GM12878 (cell line): ENCODE results near the gene STKLD1. TPM values are rescaled to one million over a fixed set of nuclear protein-coding genes. Genes with fewer than 3 reads are reported as not detected.

Experiments used
- ATAC-seq: fragments of 200-7000 bp; cut with Tn5 transposase; 3 replicates; pipeline ENCODE4 v1.9.1; 2020; ENCODE audit warnings: mild to moderate bottlenecking, moderate library complexity
- BruUV-seq: library from RNA; stranded (reverse); fragments of 400-500 nt; replicated peaks from 2 replicates; lab custom pipeline; 2021; lab: Mats Ljungman, UMichigan
- CTCF ChIA-PET: fragments of 300-600 bp; sonication (Branson Sonifier 250); formaldehyde crosslinking; extraction: SDS; loops from one replicate; lab custom pipeline; 2021; ENCODE audit warnings: inconsistent platforms; lab: Yijun Ruan, JAX
- POLR2A ChIA-PET: fragments of 350-600 bp; formaldehyde crosslinking; extraction: SDS; loops from one replicate; lab custom pipeline; 2021; ENCODE audit warnings: inconsistent platforms; lab: Charles Lee
- RAD21 ChIA-PET: fragments of 300-600 bp; sonication (Branson Sonifier 250); formaldehyde crosslinking; loops from one replicate; lab custom pipeline; 2023; ENCODE audit warnings: antibody characterized with exemption; ENCODE audit not compliant: unreplicated experiment; lab: Charles Lee
- SMC1A ChIA-PET: fragments of 300-600 bp; sonication (Branson Sonifier 250); formaldehyde crosslinking; loops from one replicate; lab custom pipeline; 2023; ENCODE audit not compliant: unreplicated experiment, uncharacterized antibody; lab: Charles Lee
- DNase-seq: peaks from one replicate; pipeline ENCODE4 v3.0.0-alpha.2; 2011; ENCODE audit warnings: low read depth, low spot score
- FAIRE-seq: peaks from 3 replicates; lab custom pipeline; 2011; peaks lifted over from hg19 to GRCh38; lab: Jason Lieb, UNC
- H2AFZ ChIP-seq: 2 replicates; pipeline ENCODE4 v1.6.0; 2011; ENCODE audit warnings: low read depth, low read length, control low read depth; ENCODE audit not compliant: control insufficient read depth
- H3K27ac ChIP-seq: 2 replicates; pipeline ENCODE4 v1.5.1; 2011; ENCODE audit warnings: control low read depth; ENCODE audit not compliant: control insufficient read depth, insufficient read depth
- H3K27me3 ChIP-seq, 2 experiments: replicated peaks in 1 of 2; 2 replicates each; pipeline versions ENCODE4 v1.6.0 to v1.6.1; 2011; ENCODE audit warnings: low read length in 1 of 2; ENCODE audit not compliant: control insufficient read depth in 2 of 2, insufficient read depth in 2 of 2
- H3K36me3 ChIP-seq, 2 experiments: 2 replicates each; pipeline ENCODE4 v1.5.1; 2011; ENCODE audit warnings: low read length in 1 of 2; ENCODE audit not compliant: control insufficient read depth in 2 of 2, insufficient read depth in 2 of 2
- H3K4me1 ChIP-seq: 2 replicates; pipeline ENCODE4 v1.6.1; 2011; ENCODE audit warnings: mild to moderate bottlenecking, low read length, moderate library complexity, mixed read lengths; ENCODE audit not compliant: control insufficient read depth, insufficient read depth
- H3K4me2 ChIP-seq: 2 replicates; pipeline ENCODE4 v1.6.0; 2011; ENCODE audit warnings: control low read depth; ENCODE audit not compliant: control insufficient read depth, insufficient read depth
- H3K4me3 ChIP-seq: fragments of 200-600 bp; sonication (generic); 2 replicates; pipeline ENCODE4 v1.5.1; 2016
- H3K79me2 ChIP-seq: 2 replicates; pipeline ENCODE4 v1.6.0; 2011; ENCODE audit warnings: low read length; ENCODE audit not compliant: control insufficient read depth, insufficient read depth
- H3K9ac ChIP-seq: 2 replicates; pipeline ENCODE4 v1.8.0; 2011; ENCODE audit warnings: low read length, control low read depth, mixed read lengths; ENCODE audit not compliant: control insufficient read depth, insufficient read depth
- H3K9me3 ChIP-seq: replicated peaks from 3 replicates; pipeline ENCODE4 v1.5.1; 2011; ENCODE audit warnings: mild to moderate bottlenecking, low read length; ENCODE audit not compliant: control insufficient read depth, insufficient read depth
- H4K20me1 ChIP-seq: 2 replicates; pipeline ENCODE4 v1.6.0; 2011; ENCODE audit not compliant: control insufficient read depth, insufficient read depth
- CBFB ChIP-seq: IDR thresholded peaks from 2 replicates; pipeline ENCODE4 v1.6.1; 2016; ENCODE audit warnings: antibody characterized with exemption, low read depth
- PAX8 ChIP-seq: fragments of 450-650 bp; IDR thresholded peaks from 2 replicates; pipeline ENCODE4 v1.6.1; 2017; ENCODE audit warnings: mild to moderate bottlenecking, moderate library complexity
- SREBF1 ChIP-seq: IDR thresholded peaks from 2 replicates; pipeline ENCODE4 v1.6.1; 2012; ENCODE audit warnings: mild to moderate bottlenecking, low read length
- ZBED1 ChIP-seq: IDR thresholded peaks from 2 replicates; pipeline ENCODE4 v1.6.1; 2016; ENCODE audit warnings: borderline replicate concordance
- WGBS: methylation state at CpG from one replicate; pipeline ENCODE4 v1.1.6; 2016; ENCODE audit warnings: low lambda C conversion rate; ENCODE audit not compliant: insufficient replicate concordance, insufficient coverage; ENCODE audit errors: missing lambda C conversion rate; 5-methylcytosine and 5-hydroxymethylcytosine counted together
- in situ Hi-C: fragments of 300-500 bp; cut with MboI; formaldehyde crosslinking; loops from 9 replicates; pipeline ENCODE4 v1.14.3; 2018; ENCODE audit warnings: mixed read lengths
- intact Hi-C: fragments of 100-400 bp; cut with micrococcal nuclease; formaldehyde crosslinking; loops from one replicate; pipeline ENCODE4 v1.14.2; 2022; ENCODE audit not compliant: unreplicated experiment
- polyA plus RNA-seq, 11 experiments: library from polyadenylated mRNA; depleted of rRNA in 4 of 11; unstranded in 6 of 11; stranded (reverse) in 5 of 11; fragments of >200 nt; fragmentation: Nextera tagmentation in 4 of 11; fragmentation: Illumina TruSeq in 1 of 11; extraction: Ambion mirVana in 4 of 11; extraction: Trizol in 1 of 11; gene quantifications; 1 replicate in 1 of 11; 2 replicates in 10 of 11; pipeline versions ENCODE4 v1.2.1 to v1.2.3, GENCODE V29; 2011 to 2016; ENCODE audit warnings: inconsistent platforms in 2 of 11, missing spikeins in 2 of 11, low read depth in 1 of 11
- total RNA-seq, 4 experiments: library from RNA; depleted of rRNA in 3 of 4; stranded (reverse); fragments of >200 nt in 3 of 4; fragmentation: Illumina TruSeq in 1 of 4; extraction: Trizol in 1 of 4; gene quantifications; 2 replicates each; pipeline versions ENCODE4 v1.2.1 to v1.2.3, GENCODE V29; 2013 to 2021
- TF ChIP-seq, protein P1 (sequence below): IDR thresholded peaks from 2 replicates; pipeline ENCODE4 v1.6.1; 2011; ENCODE audit warnings: low read depth, low read length, improper control_type of control experiment, borderline replicate concordance

STKLD1 gene
- total and polyA plus RNA-seq, 10 of the 15 experiments (the other 5 are each of a cell fraction or from before 2014, with no cell fraction given), result 0.07 to 0.40 (median 0.29) TPM; not detected in 4

DNA sequence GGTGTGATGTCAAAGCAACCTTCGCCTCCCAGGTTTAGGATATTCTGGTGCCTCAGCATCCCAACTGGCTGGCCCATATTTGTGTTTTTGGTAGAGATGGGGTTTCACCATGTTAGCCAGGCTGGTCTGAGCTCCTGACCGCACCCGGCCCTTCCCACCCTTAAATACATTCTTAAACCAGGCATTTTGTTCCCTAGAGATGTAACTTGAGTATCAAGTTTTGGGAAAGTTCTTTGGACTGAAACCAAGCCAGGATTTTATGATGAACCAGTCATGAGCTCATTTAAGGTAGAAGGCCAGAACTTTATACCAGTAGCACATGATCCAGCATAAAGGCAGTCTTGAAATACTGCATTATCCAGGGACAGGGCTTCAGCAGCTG is 24.6 kb upstream of the STKLD1 start:
- Histone ChIP-seq H3K79me2 (peaks cover 48% of the 10 kb centered on the region), H3K36me3 (peaks cover 22 to 43% of the 10 kb centered on the region in 2 experiments), H4K20me1 (no peaks in the 10 kb centered on the region; the same call in 1 of the 2 replicates)
- in situ Hi-C loops, result no loop called here
- SMC1A ChIA-PET, result no interaction called here
- CTCF ChIA-PET, result interaction anchor here (1.6 to 1.8 kb wide), 3 partner anchors 14 to 135 kb away, joined by 3 to 4 read pairs (median 3); no protein-coding TSS in a partner anchor
- TF ChIP-seq CBFB, result peak; percentile 39; the same call in 1 of the 2 replicates
- no peak for TF ChIP-seq PAX8
- no peak for TF ChIP-seq SREBF1
- TF ChIP-seq, protein P1, sequence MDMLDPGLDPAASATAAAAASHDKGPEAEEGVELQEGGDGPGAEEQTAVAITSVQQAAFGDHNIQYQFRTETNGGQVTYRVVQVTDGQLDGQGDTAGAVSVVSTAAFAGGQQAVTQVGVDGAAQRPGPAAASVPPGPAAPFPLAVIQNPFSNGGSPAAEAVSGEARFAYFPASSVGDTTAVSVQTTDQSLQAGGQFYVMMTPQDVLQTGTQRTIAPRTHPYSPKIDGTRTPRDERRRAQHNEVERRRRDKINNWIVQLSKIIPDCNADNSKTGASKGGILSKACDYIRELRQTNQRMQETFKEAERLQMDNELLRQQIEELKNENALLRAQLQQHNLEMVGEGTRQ, result no peak
- TF ChIP-seq ZBED1, result 0 out of 2 replicates have a peak, but pooled peaks have one; percentile 16
- TF ChIP-seq, all 136 proteins: peak for 2
- Histone ChIP-seq H3K4me1 (peaks cover 7% of the 10 kb centered on the region; the same call in 1 of the 2 replicates), H3K9me3 (no peaks in the 10 kb centered on the region), H2AFZ (no peak overlapping the region), H3K27ac (no peak overlapping the region), H3K27me3 (no peaks in the 10 kb centered on the region), H3K9ac (no peak overlapping the region), H3K4me3 (no peak overlapping the region), H3K4me2 (no peak overlapping the region)
- ChIA-PET POLR2A (interaction anchor here (0.7 to 0.9 kb wide), 2 partner anchors 19 to 112 kb away, joined by 3 to 4 read pairs; no protein-coding TSS in a partner anchor), RAD21 (no interaction called here)
- no peak for ATAC-seq
- BruUV-seq, result no TSS peak
- DNase-seq, result no peak
- intact Hi-C loops, result no loop called here
- 100% methylated on average over 3 of the region's 3 CpGs for WGBS
- FAIRE-seq, result no peak
